C4-2B (cell line): ENCODE data around the gene SLFN12L.

Source experiments
- H3K27ac ChIP-seq: fragments of 450-650 bp; 2 replicates; pipeline ENCODE4 v1.5.1; 2017
- CTCF ChIP-seq: fragments of 450-650 bp; conservative IDR thresholded peaks from 2 replicates; pipeline ENCODE4 v1.5.1; 2017; ENCODE audit warnings: mild to moderate bottlenecking
- ZFX ChIP-seq: fragments of 450-650 bp; IDR thresholded peaks from 2 replicates; pipeline ENCODE4 v1.6.1; 2017

The SLFN12L gene

GRCh38 chr17:35447499-35447898 lies 90.0 kb downstream of the SLFN12L start:
- no peak for TF ChIP-seq ZFX
- no peak for TF ChIP-seq CTCF
- no peak overlapping the region for H3K27ac ChIP-seq

- TF ChIP-seq CTCF (no peak), ZFX (no peak)
- H3K27ac ChIP-seq = no peak overlapping the region
Measured at GRCh38 chr17:35438433-35438832, 99.0 kb downstream of the SLFN12L start.

GRCh38 chr17:35433075-35433894 lies 104.2 kb downstream of the SLFN12L start:
- H3K27ac ChIP-seq = no peak overlapping the region
- no peak for TF ChIP-seq CTCF
- no peak for TF ChIP-seq ZFX

- TF ChIP-seq ZFX (no peak), CTCF (no peak)
- H3K27ac ChIP-seq = no peak within 1 kb of the TSS
Measured at GRCh38 chr17:35432176-35433074, 105.1 kb downstream of the SLFN12L start, which contains the start of gene SLFN12. TSS of gene SLFN12 (minus strand) at chr17:35432500. CDS start at chr17:35423028, 9,472 bp downstream.

GRCh38 chr17:35429702-35430101 lies 107.8 kb downstream of the SLFN12L start:
- TF ChIP-seq ZFX = no peak
- no peak for TF ChIP-seq CTCF
- no peak overlapping the region for H3K27ac ChIP-seq

- no peak overlapping the region for H3K27ac ChIP-seq
- TF ChIP-seq CTCF = no peak
- no peak for TF ChIP-seq ZFX
Measured at GRCh38 chr17:35428229-35428628, 109.2 kb downstream of the SLFN12L start.

- TF ChIP-seq ZFX (no peak), CTCF (no peak)
- no peak overlapping the region for H3K27ac ChIP-seq
Measured at GRCh38 chr17:35423761-35424160, 113.7 kb downstream of the SLFN12L start.
